Chondrocyte (in vitro differentiated cells): ENCODE data around the gene NMUR2. TPM values are rescaled to one million over a fixed set of nuclear protein-coding genes. Genes with fewer than 3 reads are reported as not detected.

Experiments used
- DNase-seq: peaks from one replicate; pipeline ENCODE4 v3.0.0; 2021; ENCODE audit warnings: mixed read lengths, low spot score
- H3K27ac Mint-ChIP-seq: one replicate; pipeline ENCODE4 v1.8.0; 2021; ENCODE audit warnings: mild to moderate bottlenecking, moderate library complexity, mixed read lengths; ENCODE audit not compliant: unreplicated experiment
- H3K27me3 Mint-ChIP-seq: 2 replicates; pipeline ENCODE4 v1.8.0; 2021; ENCODE audit warnings: low read depth, mixed read lengths
- H3K36me3 Mint-ChIP-seq: 2 replicates; pipeline ENCODE4 v1.8.0; 2021; ENCODE audit warnings: low read depth, mixed read lengths
- H3K4me1 Mint-ChIP-seq: 2 replicates; pipeline ENCODE4 v1.8.0; 2021; ENCODE audit warnings: low read depth, mild to moderate bottlenecking, mixed read lengths
- H3K4me3 Mint-ChIP-seq: one replicate; pipeline ENCODE4 v1.8.0; 2021; ENCODE audit warnings: mild to moderate bottlenecking, moderate library complexity, mixed read lengths; ENCODE audit not compliant: unreplicated experiment
- H3K9me3 Mint-ChIP-seq: 2 replicates; pipeline ENCODE4 v1.8.0; 2021; ENCODE audit warnings: low read depth, mixed read lengths
- total RNA-seq: library from RNA; stranded (reverse); gene quantifications from 3 replicates; pipeline ENCODE4 v1.2.1, GENCODE V29; 2021
- TF ChIP-seq, protein P1 (sequence below): fragments of 200-600 bp; sonication (generic); IDR thresholded peaks from 2 replicates; pipeline ENCODE4 v1.5.0; 2021; ENCODE audit warnings: antibody characterized with exemption, mild to moderate bottlenecking, moderate library complexity

Gene NMUR2
- total RNA-seq, 1 donor from 2014 or later, result not detected

DNA sequence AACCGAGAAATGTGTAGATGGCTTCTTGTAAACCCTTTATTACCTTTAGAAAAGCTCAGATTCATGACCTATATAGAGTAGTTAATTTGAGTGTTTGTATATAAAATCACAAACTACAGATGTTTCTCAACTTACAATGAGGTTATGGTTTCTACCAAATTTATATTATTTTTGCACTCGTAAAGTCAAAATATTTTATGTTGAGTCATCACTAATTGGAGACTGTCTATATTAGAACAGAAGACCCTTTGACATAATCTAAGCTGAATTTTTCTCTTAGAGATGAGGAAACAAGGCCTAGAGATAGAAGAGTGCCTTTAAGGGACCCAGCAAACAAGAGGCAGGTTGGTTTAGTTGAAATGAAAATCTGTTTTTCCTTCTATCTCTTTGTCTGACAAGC lies 20.0 kb upstream of the NMUR2 start:
- Mint-ChIP-seq H3K4me1 (no peaks in the 10 kb centered on the region), H3K36me3 (no peaks in the 10 kb centered on the region), H3K27ac (no peak overlapping the region), H3K9me3 (no peaks in the 10 kb centered on the region), H3K4me3 (no peak overlapping the region), H3K27me3 (no peaks in the 10 kb centered on the region)
- no peak for DNase-seq
- TF ChIP-seq, protein P1, sequence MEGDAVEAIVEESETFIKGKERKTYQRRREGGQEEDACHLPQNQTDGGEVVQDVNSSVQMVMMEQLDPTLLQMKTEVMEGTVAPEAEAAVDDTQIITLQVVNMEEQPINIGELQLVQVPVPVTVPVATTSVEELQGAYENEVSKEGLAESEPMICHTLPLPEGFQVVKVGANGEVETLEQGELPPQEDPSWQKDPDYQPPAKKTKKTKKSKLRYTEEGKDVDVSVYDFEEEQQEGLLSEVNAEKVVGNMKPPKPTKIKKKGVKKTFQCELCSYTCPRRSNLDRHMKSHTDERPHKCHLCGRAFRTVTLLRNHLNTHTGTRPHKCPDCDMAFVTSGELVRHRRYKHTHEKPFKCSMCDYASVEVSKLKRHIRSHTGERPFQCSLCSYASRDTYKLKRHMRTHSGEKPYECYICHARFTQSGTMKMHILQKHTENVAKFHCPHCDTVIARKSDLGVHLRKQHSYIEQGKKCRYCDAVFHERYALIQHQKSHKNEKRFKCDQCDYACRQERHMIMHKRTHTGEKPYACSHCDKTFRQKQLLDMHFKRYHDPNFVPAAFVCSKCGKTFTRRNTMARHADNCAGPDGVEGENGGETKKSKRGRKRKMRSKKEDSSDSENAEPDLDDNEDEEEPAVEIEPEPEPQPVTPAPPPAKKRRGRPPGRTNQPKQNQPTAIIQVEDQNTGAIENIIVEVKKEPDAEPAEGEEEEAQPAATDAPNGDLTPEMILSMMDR, result no peak

DNA sequence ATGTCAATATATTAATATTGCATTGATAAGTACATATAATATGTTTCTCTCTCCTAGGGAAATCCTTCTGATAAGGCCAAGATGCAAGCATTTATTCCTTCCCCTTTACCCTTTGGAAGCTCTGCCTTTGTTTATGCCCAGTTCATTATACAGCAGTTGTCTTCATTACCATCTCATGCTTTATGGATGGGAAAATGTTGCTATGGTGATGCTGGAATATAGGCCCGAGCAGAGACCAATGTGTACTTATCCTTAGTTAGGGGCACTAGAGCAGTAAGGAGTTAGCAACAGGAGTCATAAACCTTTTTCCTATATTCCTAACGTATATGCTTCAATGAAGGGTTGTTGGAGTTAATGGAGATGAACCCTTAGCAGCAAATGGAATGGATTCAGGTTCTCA lies 19.4 kb upstream of the NMUR2 start:
- TF ChIP-seq, protein P1, result no peak
- no peak overlapping the region for H3K4me3 Mint-ChIP-seq
- DNase-seq, result no peak
- H3K36me3 Mint-ChIP-seq, result no peaks in the 10 kb centered on the region
- H3K27me3 Mint-ChIP-seq, result no peaks in the 10 kb centered on the region
- H3K4me1 Mint-ChIP-seq, result no peaks in the 10 kb centered on the region
- H3K27ac Mint-ChIP-seq, result no peak overlapping the region
- H3K9me3 Mint-ChIP-seq, result no peaks in the 10 kb centered on the region

DNA sequence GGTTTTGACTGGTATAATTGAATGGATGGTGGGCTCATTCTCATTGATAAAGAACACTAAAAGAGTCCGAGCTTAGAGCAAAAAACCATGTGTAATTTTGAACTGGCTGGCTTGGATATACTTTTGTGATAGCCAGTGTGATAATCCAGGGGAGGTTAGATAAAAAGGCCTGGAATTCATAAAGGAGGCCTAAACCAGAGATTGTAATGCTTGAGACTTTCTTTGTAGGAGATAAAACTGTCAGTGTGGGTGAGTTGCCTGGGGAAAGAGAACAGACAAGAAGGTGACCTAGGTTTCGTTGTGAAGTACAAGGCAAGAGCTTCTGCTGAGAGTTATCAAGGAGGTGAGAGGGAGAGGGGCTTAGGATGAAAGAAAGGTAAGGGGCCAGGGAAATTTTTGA lies 17.0 kb upstream of the NMUR2 start:
- no peak overlapping the region for H3K27ac Mint-ChIP-seq

DNA sequence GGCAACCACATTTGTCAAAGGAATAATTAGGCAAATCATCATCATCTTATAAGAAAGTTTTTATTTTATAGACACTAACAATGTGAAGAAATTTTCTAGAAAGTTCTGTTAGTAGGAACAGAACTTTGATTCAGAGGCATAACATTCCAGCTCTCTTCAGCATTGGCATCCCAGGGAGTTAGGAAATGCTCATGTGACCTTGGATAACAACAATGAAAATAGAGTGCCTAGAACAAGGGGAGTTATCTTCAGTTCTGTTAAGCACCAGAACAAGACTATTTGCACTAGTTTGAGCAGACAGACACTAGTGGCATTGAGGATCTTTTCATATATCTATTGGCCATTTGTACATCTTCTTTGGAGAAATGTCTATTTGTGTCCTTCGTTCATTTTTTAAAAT lies 7.0 kb upstream of the NMUR2 start:
- peaks cover 20% of the 10 kb centered on the region for H3K9me3 Mint-ChIP-seq
- H3K27me3 Mint-ChIP-seq, result no peaks in the 10 kb centered on the region
- DNase-seq, result no peak

More for the DNA sequence above, 17.0 kb upstream of the NMUR2 start:
- H3K9me3 Mint-ChIP-seq, result no peaks in the 10 kb centered on the region
- no peak for DNase-seq
- no peaks in the 10 kb centered on the region for H3K4me1 Mint-ChIP-seq
- H3K4me3 Mint-ChIP-seq, result no peak overlapping the region
- no peaks in the 10 kb centered on the region for H3K36me3 Mint-ChIP-seq
- peaks cover 2% of the 10 kb centered on the region for H3K27me3 Mint-ChIP-seq
- TF ChIP-seq, protein P1, result no peak

DNA sequence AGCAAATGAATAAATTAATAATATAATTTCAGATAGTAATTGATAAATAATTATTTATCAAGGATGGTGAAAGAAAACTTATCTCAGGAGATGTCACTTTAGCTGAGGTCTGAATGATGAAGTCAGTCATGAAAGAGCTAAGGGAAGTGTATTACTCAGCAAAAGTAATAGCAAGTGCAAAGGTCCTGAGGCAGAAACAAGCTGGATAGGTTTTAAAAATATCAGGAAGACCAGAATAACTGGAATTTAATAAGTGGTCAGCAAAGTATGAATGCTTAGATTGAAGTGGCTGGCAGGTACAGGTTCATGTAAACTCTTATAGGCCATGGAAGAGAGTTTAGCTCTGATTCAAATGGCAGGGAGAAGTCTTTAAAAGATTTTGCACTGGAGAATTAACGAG lies 1.0 kb upstream of the NMUR2 start:
- no peaks in the 10 kb centered on the region for H3K4me1 Mint-ChIP-seq
- H3K36me3 Mint-ChIP-seq, result no peaks in the 10 kb centered on the region
- TF ChIP-seq, protein P1, result no peak
- H3K4me3 Mint-ChIP-seq, result no peak overlapping the region
- peaks cover 12% of the 10 kb centered on the region for H3K9me3 Mint-ChIP-seq
- peaks cover 7% of the 10 kb centered on the region for H3K27me3 Mint-ChIP-seq
- H3K27ac Mint-ChIP-seq, result no peak overlapping the region
- DNase-seq, result no peak

More for the DNA sequence above, 7.0 kb upstream of the NMUR2 start:
- no peaks in the 10 kb centered on the region for H3K4me1 Mint-ChIP-seq
- H3K36me3 Mint-ChIP-seq, result no peaks in the 10 kb centered on the region
- no peak overlapping the region for H3K4me3 Mint-ChIP-seq
- no peak overlapping the region for H3K27ac Mint-ChIP-seq
- TF ChIP-seq, protein P1, result no peak
